ENCODE data around the gene EOLA2.
A peak's percentile ranks its signal among the peaks of the same experiment; 100 is the strongest.
"Not testable (repeated sequence)": the region's sequence is repeated elsewhere in the genome, so short reads cannot be mapped to it uniquely, and the experiment has no call there.

EOLA2 gene

DNA sequence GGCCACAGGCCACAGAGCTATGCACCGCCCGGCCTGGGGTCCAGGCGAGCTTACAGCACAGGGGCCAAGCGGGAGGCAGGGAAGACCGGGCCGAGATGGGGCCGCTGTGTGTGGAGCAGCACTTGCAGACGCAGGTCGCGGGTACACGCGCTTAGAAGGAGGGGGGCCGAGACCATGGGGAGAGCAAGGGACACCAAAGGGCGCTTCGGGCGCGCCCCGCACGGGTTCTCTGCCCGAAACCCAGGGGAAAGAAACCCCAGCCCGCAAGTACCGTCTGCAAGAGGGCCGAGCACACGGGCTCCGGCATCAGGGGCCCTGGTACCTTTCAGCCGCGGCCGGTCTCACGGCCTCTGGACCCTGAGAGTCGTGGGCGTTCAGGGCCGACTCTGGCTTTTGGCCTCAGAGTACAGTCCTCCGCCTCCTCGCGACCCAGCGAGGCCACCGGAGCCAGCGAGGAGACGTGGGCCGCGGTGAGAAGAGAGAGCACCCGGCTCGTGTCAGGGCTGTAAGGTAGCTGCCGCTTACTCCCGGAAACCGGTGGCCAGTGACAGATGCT, 342 bp downstream of the EOLA2 start:
- Histone ChIP-seq H3K4me3 (peak overlapping the region; percentile 52 to 80 (median 65)), H3K27ac (peak overlapping the region in 20 of 21 experiments; percentile 70 to 96 (median 84))

DNA sequence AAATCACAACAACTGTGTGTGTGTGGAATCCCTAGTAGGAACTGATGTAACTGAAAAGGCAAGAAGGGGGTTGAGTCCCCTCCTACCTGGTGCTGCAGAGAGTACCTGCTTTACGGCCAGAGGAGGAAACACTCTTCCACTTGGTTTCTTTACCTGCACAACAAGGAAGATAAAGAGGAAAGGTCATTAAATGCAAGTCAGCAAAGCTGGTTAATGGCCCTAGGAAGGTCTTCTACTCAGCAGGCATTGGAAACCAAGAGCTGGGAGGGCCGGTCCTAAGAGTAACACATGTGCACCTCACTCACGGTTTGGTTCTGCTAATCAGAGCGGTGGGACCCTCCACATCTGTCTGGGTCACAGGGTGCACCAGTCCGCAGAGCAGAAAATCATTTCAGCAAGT, 963 bp downstream of the EOLA2 start:
- H3K27ac ChIP-seq, result peak overlapping the region in 12 of 21 experiments; percentile 79 to 96 (median 86)
- peak overlapping the region; percentile 52 to 80 (median 65) for H3K4me3 ChIP-seq

DNA sequence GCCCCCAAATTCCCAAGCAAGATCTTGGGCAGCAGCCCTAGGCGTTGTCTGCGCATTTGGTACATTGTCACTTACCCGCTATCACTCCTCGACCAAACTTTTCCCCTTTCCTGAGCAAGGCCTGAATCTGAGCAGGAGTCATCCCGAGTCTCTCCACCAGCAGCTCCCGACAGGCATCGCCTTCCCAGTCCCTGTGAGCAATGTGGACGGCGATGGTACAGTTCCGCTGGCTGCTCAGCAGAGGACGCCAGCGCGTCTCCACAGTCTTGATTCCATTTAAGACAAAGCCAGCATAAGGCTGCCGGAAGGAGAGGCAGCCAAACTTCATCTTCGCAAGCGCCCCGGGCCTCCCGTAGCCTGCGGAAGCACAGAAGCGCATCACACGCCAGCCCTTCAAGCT, 4.7 kb downstream of the EOLA2 start:
- not testable (repeated sequence) for H3K27ac ChIP-seq, H3K4me3 ChIP-seq

DNA sequence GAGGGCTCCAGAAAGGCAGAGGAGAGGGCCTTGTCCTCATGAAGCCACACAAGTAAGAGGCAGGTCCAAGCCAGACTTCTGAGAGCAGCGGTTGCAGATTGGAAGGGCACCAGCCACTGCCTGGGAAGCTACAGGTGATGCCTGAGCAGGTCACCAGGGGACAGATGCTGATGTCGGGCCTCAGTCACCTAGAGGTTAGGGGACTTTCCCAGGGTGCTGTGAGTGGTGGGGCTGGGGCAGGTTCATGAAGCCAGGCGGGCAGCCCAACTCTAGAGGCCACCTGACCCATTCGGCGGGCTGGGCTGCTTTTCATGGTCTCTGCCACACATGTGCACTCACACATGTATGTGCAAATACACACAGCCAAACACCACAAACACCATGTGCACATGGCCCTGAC, 5.3 kb downstream of the EOLA2 start:
- not testable (repeated sequence) for H3K27ac ChIP-seq, H3K4me3 ChIP-seq

DNA sequence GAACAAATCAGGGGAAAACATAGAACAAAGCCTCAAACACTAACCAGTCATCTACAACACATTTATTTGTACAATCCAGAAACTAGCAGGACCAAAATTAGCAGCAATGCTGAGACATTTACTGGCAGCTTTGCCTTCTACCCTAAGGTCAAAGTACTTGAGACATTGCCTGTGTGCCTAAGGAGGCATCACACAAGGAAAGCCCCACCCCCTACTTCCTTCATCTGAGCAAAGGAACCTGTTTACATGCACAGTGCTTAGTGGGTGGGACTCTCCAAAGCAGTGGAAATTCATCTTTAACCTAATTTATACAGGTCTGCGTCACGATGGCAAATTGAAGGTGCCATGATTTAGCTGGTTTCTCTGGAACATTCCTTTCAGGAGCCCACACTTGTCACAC, 6.1 kb downstream of the EOLA2 start:
- H3K4me3 ChIP-seq, H3K27ac ChIP-seq: not testable (repeated sequence)

DNA sequence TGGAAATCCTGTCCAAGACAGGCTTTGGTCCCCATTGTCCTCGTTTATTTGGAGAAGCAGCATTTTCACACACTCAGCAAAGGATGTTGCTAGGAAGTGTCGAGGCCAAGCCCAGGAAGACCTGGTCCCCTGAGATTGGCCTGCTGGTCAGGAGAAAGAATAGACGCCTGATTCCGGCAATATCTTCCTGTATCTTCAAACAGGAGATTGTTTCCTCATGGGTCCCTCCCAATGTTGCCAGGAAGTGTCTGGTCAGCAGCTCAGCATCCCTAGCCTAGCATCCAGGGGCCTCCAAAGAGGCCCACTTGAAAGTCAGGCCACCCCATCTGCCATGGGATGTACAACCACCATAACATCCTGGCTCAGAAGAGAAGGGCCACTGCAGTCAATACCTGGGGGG, 6.9 kb downstream of the EOLA2 start:
- H3K4me3 ChIP-seq, H3K27ac ChIP-seq: not testable (repeated sequence)

DNA sequence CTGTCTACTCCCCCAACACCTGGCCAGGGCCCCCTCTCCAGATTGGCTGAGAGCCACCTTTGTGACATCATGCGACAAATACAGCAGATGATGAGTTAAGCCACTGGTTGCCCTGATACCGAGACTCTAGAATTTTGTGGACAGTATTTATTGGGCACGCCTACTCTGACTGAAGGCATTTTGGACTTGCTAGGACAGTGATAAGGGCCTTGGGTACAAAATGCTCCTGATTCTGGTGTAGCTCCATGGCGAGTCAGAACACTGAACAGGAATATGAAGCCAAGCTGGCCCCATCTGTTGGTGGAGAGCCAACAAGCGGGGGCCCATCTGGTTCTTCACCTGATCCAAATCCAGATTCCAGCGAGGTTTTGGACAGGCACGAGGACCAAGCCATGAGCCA, 8.9 kb downstream of the EOLA2 start, which contains the start of gene HSFX4:
Gene HSFX4, plus strand, starts transcription at position 174 of the 400 bp plus-strand sequence. Its CDS starts 72 bp downstream, at position 246.
- H3K27ac ChIP-seq, H3K4me3 ChIP-seq: not testable (repeated sequence)

DNA sequence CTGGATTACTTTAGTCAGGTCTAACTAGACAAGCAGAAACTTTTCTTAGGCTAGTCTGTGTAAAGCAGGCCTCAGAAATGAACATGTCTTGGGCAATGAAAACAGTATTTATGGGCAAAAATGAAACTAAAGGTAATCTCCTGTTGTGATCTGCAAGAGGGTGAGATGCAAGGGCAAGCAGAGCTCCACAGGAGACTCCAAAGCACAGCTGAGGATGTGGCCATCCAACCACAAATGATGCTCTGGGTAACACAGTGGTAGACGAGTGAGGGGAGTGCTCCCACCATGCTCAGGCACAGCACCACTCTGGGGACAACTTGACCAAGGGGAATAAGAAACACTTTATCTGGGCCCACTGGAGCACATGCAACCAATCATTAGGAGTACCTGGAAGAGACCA, 9.7 kb downstream of the EOLA2 start:
- H3K27ac ChIP-seq, H3K4me3 ChIP-seq: not testable (repeated sequence)

DNA sequence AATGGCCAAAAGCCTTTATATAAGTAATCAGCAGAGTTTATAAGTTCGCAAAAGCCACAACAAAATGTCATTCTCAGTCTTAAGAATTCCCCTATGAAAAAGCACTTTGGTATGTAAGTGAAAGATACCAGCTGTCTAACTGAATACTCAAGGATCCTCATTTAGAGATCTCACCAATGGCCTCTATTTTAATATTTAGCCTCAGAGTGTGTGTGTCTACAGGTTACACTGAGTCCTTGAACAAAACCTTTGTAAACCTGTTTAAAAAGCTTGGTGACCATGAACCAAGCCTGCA, 10.4 kb downstream of the EOLA2 start:
- not testable (repeated sequence) for H3K4me3 ChIP-seq

DNA sequence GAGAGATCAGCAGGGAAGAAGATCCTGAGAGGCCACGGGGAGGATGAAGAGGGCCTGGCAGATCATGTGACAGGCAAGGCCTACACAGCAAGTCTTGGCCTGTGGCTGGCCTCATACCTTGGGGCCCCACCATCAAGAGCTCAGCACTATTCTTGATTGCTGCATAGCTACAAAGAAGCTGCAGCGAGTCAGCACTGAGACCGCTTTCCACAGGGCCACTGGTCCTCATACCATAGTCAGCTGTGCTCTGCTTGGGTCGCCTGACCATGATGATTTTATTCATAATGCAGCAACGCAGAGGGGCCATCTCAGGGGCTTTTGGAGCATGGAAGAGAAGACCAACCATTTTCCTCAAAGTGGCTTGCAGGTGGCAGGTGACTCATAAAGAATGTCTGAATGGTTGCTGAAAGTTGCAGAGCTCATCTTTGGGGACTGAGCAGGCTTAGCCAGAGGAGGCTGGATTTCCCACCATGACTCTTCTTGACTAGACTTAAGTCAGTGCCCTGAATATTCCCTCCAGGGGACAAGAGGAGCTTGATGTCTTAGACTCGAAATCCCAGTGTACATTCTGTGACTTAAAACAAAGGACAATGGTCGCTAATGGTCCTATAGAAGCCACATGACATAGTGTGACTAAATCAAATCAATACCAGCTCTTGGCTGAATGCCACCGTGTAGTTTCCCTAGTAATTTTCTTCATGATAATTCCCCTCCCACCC, 10.9 kb downstream of the EOLA2 start:
- H3K27ac ChIP-seq, result not testable (repeated sequence)

More for the DNA sequence above, 10.4 kb downstream of the EOLA2 start:
- not testable (repeated sequence) for H3K27ac ChIP-seq

DNA sequence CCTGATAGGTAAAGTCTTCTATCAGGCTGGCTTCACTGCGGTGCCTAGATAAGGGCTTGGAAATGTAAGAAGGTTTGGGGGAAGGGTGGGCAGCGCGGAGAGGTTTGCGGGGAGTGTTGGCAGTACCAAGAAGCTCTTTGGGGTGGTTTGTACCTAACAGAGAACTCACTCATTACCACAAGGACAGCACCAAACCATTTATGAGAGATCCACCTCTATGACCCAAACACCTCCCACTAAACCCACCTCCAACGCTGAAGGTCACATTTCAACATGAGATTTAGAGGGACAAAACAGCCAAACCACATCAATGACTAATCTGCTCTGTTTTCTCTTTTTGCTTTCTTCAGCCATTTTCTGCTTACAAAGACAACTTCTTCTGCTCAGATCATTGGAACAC, 13.9 kb downstream of the EOLA2 start:
- not testable (repeated sequence) for H3K4me3 ChIP-seq, H3K27ac ChIP-seq

More for the DNA sequence above, 10.9 kb downstream of the EOLA2 start:
- H3K4me3 ChIP-seq, result not testable (repeated sequence)

DNA sequence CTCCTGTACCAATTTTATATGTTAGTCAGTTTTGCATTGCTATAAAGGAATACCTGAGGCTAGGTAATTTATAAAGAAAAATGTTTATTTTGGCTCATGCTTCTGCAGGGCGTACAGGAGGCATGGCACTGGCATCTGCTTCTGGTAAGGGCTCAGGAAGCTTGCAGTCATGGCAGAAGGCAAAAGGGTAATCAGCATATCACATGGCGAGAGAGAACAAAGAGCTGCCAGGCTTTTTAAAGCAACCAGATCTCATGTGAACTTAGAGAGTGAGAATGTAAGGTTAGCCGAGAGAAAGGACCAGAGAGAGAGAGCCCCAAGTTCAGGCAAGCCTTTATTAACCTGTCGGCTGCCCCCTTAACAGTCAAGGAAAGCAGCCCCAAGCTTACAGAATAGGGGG, 14.5 kb downstream of the EOLA2 start:
- not testable (repeated sequence) for H3K4me3 ChIP-seq, H3K27ac ChIP-seq

DNA sequence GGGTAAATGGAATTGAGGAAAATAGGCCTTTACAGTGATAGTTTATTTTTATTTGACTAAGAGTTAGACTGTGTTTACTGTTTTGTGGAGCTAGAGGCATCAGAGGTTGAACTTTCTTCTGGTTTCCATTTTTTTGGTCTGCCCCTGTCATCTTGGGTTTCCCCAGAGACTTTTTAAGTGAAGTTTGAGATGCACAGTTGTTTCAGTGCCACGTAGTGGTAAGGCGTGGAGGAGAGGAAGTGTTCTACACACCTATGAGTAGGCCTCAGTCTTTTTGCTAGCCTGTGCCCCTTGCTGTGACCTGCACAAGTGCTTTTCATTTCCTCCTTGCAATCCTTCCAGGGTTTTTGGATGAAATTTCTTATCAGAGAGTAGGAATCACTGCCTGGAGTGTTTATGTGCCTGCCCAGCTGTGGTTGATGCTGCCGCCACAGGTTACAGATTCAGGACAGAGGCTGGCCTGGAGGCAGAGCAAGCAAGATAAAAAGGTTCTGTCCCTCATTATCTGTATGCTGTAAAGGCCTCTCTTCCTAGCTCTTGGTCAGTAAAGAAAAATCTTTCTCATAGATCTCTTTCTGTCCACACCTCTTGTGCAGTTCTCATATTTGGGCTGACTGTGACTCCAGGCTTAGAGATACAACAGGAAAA, 21.4 kb downstream of the EOLA2 start:
- Histone ChIP-seq H3K27ac (no peak overlapping the region), H3K4me3 (no peak overlapping the region)

DNA sequence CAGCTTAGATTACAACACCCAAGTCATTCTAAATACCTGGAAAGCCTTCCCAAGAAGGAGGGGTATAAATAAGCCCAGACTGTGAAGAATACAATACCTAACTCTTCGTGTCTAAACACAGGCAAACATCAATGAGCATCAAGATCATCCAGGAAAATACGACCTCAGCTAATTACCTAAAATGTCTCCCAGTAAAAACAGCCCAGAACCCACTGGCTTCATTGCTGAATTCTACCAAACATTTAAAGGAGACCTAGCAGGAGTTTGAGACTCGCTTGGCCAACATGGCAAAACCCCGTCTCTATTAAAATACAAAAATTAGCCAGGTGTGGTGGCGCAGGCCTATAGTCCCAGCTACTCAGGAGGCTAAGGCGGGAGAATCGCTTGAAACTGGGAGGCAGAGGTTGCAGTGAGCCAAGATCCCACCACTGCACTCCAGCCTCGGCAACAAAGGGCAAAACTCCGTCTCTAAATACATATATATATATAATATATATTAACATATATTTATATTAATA, 28.1 kb downstream of the EOLA2 start:
- Histone ChIP-seq H3K27ac (no peak overlapping the region), H3K4me3 (no peak overlapping the region)

DNA sequence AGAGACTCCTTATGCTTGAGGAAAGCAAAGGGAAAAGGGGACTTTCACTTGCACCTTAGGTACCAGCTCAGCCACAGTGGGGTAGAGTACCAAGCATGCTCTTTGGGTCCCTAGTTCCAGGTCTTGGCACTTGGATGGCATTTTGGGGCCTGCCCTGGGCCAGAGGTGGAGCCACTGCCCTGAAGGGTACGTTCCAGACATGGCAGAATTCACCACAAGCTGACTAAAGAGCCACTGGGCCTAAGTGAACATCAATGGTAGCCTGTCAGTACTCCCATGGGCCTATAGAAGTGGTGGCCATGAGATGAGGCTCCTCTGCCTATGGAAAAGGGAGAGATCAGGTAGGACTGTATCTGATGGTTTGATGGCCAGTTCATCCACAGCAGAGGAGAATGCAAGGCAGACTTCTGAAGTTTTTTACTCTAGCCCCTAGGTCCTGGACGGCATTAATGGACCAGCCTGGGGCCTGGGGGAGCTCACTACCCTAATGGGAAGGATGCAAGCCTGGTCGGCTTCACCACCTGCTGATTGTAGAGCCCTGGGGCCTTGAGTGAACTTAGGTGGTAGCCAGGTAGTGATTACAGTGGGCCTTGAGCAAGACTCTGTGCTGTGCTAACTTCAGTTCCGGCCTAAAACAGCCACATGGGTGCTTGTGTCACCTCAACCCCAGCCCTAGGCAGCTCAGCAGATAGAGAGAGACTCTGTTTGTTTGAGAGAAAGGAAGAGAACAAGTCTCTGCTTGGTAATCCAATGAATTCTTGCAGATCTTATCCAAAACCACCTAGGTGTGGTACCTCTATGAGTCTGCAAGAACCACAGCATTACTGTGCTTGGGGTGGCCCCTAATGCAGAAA, 28.7 kb downstream of the EOLA2 start:
- Histone ChIP-seq H3K27ac (no peak overlapping the region), H3K4me3 (no peak overlapping the region)

DNA sequence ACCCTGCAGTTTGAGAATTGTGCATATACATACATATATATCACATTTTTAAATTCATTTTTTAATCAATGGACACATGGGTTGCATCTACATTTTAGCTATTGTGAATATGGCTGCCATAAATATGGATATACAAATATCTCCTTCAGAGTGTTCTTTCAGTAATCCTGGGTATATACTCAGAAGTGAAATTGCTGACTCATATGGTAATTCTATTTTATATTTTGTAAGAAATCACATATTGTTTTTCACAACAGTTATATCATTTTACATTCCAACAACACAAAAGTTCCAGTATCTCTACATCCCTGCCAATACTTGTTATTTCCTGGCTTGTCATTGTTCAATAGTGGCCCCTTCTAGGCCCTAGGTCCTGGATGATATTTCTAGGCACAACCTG, 29.6 kb downstream of the EOLA2 start:
- Histone ChIP-seq H3K27ac (no peak overlapping the region), H3K4me3 (no peak overlapping the region)

DNA sequence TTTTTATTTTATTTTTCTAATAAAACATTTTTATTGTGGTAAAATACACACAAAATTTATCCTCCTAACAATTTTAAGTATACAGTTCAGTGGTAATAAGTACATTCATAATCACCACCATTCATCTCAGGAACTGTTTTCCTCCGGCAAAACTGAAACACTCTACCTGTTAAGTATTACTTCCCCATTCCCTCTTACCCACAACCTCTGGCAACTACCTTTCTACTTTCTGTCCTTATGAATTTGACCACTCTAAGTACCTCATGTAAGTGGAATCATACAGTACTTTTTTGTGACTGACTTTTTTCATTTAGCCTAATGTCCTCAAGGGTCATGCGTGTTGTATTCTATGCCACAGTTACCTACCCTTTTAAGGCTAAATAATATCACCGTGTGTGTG, 30.0 kb downstream of the EOLA2 start:
- Histone ChIP-seq H3K4me3 (no peak overlapping the region), H3K27ac (no peak overlapping the region)

DNA sequence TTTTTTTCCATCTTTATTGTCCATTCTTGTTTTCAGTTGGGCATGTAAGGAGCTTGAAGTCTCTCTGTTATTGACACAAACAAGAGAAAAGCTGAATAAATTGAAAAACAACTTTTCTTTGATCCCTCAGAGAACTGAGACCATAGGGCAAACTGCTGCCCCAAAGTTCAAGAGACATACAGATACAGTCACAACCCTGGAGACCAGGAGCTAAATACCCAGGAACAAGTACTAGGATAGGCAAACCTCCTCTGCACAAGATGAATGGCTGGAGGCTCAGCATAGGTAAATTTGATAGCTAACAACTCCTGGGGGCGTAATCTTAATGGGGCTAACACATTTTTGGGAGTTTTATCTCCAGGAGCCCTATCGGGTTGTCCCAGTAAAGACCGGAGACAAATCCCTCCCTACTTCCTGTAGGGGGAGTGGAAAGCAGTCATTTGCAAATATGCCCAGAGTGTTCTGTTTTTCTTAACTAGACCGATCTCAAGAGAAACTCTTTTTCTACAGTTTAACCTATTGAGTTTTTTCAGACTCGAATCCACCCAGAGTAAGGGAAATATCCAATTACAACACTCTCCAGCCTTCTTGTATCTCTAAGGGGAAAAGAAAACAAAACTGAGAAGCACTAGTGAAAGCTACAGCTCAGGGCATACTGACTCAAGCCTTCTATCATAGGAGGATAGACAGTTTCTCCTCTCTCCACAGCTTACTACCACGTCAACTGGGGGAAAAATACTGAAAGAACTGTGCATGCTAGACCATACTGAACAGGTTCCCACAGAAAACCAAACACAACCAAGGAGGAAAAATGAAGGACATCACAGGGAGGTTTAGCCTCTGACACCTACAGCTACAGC, 34.2 kb downstream of the EOLA2 start:
- H3K4me3 ChIP-seq, result no peak overlapping the region
- H3K27ac ChIP-seq, result no peak overlapping the region

DNA sequence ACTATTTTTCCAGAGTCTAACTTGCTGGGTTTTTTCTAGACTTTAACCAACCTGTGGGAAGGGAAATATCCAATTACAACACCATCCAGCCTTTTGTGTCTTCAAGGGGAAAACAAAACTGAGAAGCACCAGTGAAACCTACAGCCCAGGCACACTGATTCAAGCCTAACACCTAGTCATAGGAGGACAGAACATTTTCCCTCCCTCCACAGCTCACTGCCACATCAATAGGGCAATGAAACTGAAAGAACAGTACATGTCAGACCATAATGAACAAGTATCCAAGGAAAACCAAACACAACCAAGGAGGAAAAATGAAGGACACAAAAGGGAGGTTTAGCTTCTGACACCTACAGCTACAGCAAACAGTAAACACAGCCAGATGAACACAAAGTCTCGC, 39.7 kb downstream of the EOLA2 start:
- Histone ChIP-seq H3K4me3 (no peak overlapping the region), H3K27ac (no peak overlapping the region)
